ENCODE results near the gene REC8.

The REC8 gene

GRCh38 chr14:24133735-24134134, 38.1 kb upstream of the REC8 start:
- H3K4me3 ChIP-seq, result no peak overlapping the region
- no peak for TF ChIP-seq CTCF (IDR thresholded peaks at IDR 0.05)
- no peak for DNase-seq (ENCODE audit: low spot score)
- H3K27ac ChIP-seq, result no peak overlapping the region

- H3K4me3 ChIP-seq, result peak overlapping the region; percentile 83
- H3K27ac ChIP-seq, result peak overlapping the region; percentile 90 to 91
- TF ChIP-seq CTCF (IDR thresholded peaks at IDR 0.05), result no peak
- DNase-seq (ENCODE audit: low spot score), result no peak
These were observed 36.4 kb upstream of the REC8 start for GRCh38 chr14:24135584-24135833.

- peak within 1 kb of the TSS; percentile 83 for H3K4me3 ChIP-seq
- peak within 1 kb of the TSS; percentile 90 to 91 for H3K27ac ChIP-seq
- DNase-seq (ENCODE audit: low spot score), result peak; percentile 94
- no peak for TF ChIP-seq CTCF (IDR thresholded peaks at IDR 0.05)
These were observed 35.8 kb upstream of the REC8 start, which contains the start of gene PSME1 for GRCh38 chr14:24135834-24136683. Gene PSME1, plus strand, starts transcription at chr14:24136194. Its CDS starts 69 bp downstream, at chr14:24136263.

GRCh38 chr14:24136684-24137528, 35.0 kb upstream of the REC8 start:
- Histone ChIP-seq H3K27ac (peak overlapping the region; percentile 90 to 91), H3K4me3 (peak overlapping the region; percentile 83)
- no peak for DNase-seq (ENCODE audit: low spot score)
- no peak for TF ChIP-seq CTCF (IDR thresholded peaks at IDR 0.05)

- DNase-seq (ENCODE audit: low spot score), result no peak
- no peak for TF ChIP-seq CTCF (IDR thresholded peaks at IDR 0.05)
- Histone ChIP-seq H3K4me3 (no peak overlapping the region), H3K27ac (no peak overlapping the region)
These were observed 34.1 kb upstream of the REC8 start for GRCh38 chr14:24137529-24138395.

GRCh38 chr14:24138396-24139271, 33.2 kb upstream of the REC8 start:
- Histone ChIP-seq H3K27ac (peak overlapping the region in 1 of 2 donors; percentile 17), H3K4me3 (no peak overlapping the region)
- no peak for TF ChIP-seq CTCF (IDR thresholded peaks at IDR 0.05)
- no peak for DNase-seq (ENCODE audit: low spot score)

Measured in coronary artery (tissue), 2 donors.